Fibroblast of skin of right biceps (primary cell): Measurements from ENCODE around the gene SLAMF7.

Experiments used
- DNase-seq: peaks from one replicate; pipeline ENCODE4 v3.0.0-alpha.2; 2013

SLAMF7 gene

DNA sequence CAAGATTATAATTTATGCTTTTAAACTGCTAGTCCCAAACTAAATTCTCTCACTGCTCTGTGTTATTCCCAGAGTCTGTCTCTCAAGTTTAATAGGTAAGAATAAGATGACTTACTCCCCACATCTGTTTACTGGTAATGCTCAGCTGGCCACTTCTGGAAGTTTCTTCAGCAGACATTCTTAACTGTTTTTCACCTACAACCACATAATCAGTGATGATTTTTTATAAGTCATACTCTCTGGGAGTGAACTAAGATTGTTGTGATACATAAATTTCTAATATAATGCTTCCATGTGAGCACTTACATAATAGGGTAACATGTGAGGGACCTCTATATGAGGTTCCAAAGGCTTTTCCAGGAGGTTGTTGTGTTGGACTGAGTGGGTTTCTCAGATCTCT is 8.7 kb downstream of the SLAMF7 start:
- DNase-seq: no peak

DNA sequence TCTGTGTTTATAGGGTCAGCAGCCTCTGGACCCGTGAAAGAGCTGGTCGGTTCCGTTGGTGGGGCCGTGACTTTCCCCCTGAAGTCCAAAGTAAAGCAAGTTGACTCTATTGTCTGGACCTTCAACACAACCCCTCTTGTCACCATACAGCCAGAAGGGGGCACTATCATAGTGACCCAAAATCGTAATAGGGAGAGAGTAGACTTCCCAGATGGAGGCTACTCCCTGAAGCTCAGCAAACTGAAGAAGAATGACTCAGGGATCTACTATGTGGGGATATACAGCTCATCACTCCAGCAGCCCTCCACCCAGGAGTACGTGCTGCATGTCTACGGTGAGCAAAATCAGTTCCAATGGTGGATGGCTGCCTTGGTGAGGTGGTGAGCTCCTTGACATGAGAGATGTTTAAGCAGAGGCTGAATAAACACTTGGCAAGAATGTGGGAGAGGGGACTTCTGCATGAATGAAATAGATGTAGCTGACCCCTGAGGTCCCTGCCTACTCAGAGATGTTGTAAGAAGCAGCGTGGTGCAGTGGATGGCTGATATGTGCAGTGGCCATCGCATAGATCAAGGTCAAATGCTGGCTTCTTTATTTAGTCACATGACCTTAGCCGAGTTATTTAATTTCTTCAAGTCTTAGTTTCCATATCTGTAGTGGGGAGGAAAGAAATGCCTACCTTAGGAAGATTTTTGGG is 9.3 kb downstream of the SLAMF7 start:
- peak; percentile 30 for DNase-seq

DNA sequence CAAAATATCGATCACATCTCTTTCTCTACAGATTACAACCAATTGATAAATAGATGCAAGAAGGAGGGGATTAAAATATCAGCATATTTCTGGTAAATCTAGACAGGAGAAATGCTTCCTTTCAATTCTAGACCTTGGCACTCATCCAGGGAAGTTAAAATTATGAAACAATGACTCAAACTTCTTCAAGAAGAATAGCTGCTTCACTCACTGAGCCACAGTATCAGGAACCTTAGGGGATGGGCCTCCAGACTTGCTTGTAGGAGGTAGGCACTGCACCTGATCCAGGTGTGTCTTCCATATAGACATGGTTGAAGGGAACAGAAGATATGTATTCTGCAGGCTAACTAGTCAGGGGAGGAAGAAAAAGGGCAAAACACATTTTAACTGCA is 9.8 kb downstream of the SLAMF7 start:
- peak; percentile 3 for DNase-seq

DNA sequence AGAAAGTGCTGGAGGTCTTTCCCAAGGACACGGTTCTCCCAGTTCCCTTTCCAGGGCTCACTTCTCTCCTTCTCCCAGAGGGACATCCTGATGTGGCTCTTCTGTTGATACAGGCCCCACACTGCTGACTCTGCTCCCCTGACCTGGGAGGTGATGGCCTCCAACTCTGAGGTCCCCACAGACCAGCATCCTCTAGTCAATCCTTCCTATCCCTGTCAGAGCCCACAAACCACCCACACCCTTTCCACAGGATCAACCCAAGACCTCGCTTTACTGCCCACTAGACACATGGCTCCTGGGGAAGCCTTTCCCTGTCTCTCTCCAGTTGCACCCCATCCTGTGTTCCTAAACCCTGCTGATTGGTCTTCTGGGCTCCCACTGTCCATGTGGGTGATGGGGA is 11.6 kb downstream of the SLAMF7 start:
- DNase-seq: no peak

DNA sequence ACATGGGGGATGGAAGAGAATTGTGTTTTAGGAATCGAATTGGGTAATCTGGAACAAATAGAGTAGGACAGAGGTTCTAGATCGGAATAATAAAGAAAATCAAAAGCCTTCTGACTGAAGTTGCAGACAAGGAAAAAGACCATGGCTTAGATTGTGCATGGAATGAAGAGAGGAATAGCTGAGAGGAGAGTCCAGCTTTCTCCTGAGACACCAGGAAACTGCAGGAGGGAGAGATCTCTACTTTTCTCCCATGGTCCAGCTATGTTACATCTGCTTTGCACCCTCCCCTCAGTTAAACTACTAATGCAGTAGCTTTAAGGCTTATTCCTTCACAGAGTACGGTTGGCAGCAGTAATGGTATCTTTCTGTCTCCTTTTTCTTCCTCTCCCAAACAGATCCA is 13.4 kb downstream of the SLAMF7 start:
- no peak for DNase-seq

DNA sequence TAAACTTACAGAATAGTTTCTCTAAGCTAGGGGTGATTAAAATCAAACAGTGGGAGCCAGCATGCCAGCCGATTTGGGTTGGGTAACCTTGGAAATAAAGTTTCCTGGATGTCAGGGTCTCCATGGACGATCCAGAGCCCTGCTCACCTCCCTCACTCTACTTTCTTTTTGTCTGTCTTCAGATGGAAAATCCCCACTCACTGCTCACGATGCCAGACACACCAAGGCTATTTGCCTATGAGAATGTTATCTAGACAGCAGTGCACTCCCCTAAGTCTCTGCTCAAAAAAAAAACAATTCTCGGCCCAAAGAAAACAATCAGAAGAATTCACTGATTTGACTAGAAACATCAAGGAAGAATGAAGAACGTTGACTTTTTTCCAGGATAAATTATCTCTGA is 13.9 kb downstream of the SLAMF7 start:
- no peak for DNase-seq

DNA sequence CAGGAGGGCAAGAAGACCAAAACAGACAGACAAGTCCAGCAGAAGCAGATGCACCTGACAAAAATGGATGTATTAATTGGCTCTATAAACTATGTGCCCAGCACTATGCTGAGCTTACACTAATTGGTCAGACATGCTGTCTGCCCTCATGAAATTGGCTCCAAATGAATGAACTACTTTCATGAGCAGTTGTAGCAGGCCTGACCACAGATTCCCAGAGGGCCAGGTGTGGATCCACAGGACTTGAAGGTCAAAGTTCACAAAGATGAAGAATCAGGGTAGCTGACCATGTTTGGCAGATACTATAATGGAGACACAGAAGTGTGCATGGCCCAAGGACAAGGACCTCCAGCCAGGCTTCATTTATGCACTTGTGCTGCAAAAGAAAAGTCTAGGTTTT is 14.5 kb downstream of the SLAMF7 start:
- no peak for DNase-seq

DNA sequence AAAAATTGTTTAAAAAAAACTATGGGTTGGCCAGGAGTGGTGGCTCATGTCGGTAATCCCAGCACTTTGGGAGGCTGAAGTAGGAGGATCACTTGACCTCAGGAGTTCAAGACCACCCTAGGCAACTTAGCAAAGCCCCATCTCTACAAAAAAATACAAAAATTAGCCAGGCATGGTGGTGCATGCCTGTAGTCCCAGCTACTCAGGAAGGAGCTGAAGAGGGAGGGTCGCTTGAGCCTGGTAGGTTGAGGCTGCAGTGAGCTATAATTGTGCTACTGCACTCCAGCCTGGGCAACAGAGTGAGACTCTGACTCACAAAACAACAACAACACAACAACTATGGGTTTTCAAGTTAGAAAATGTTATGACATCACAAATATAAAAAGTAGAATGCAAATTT is 16.4 kb downstream of the SLAMF7 start:
- DNase-seq: no peak

DNA sequence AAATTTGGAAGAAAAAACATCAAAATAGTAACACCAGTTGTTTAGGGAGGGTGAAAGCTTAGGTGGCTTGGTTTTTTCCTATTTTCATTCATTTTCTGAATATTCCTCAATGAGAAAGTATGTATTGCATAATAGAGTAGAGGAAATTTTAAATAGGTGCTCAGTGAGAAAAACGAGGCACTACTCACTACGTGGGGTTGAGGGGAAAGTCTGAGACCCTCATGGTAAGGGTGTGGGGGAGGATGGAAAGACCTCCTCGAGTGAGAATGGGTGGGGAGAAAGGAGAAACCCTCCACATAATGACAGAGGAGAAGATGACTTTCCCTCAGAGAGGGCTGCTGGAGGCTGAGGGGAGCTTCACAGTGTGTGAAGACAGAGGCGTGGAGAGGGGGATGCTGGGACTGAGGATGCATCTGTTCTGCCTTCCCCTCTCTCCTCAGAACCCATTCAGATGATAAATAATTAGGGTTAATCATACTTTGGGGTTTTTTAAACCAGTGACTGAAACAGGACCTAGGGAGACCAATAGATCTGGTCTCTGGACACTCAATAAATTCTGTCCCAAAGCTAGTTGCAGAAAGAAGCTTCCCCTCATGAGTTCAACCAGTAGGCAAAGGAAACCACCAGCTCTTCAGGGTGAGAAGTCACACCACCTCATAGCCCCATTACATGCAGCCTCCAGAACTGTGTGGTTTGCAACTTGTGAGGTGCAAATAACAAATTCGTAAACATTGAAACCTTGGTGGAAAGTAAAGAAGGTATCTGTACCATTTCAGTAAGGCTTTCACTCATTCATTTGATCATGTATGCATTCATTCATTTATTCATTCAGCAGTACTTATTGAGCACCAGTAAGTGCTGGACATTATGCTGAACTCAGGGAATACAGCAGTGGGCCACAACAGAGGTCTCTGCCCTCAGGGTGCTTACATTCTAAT is 17.1 kb downstream of the SLAMF7 start:
- DNase-seq: no peak

DNA sequence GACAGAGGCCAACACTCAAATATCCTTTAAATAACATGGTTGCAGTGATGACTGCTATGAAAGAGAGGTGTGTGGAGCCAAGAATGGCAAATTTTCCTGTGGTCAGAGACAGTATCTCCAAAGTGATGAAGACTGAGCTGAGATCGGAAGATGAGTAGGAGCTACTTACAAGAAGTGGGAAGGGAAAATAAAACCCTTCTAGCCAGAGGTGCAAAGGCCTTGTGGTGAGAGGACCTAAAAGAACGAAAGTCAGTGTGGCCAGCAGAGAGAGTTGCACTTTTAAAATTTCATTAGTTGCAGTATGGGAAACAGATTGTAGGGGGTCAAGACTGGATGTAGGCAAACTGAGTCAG is 17.8 kb downstream of the SLAMF7 start:
- no peak for DNase-seq

DNA sequence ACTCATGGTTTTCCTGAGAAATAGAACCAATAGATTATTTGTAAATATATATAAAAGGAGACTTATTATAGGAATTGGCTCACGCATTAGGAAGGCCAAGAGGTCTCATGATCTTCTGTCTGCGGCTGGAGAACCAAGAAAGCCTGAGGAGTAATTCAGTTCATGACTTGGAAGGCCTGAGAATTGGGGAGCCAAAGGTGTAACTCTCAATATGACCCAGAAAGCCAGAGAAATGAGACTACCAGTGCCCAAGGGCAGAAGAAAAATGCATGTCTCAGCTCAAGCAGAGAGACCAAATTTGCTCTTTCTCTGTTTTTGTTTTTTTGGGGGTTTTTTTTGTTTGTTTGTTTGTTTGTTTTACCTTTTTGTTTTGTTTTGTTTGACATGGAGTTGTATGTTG is 19.5 kb downstream of the SLAMF7 start:
- no peak for DNase-seq

DNA sequence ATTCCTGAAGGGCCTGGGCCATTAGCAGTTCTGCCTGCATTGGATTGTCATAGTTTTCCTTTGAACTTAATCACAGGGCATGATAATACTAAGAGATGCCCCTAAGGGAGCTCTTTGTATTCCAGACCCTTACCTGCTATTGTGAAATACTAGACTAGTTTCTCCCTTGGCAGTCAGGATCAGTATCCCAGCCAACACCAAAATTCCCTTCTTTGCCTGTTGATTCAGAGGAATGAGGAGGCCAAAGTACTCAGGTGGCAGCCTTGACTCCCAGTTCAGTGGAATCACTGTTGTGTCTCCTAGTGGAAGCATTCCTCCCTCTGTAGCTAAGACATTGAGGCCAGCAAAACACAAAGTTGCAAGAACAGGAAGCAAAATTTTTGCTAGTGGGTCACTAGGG is 20.7 kb downstream of the SLAMF7 start:
- no peak for DNase-seq

DNA sequence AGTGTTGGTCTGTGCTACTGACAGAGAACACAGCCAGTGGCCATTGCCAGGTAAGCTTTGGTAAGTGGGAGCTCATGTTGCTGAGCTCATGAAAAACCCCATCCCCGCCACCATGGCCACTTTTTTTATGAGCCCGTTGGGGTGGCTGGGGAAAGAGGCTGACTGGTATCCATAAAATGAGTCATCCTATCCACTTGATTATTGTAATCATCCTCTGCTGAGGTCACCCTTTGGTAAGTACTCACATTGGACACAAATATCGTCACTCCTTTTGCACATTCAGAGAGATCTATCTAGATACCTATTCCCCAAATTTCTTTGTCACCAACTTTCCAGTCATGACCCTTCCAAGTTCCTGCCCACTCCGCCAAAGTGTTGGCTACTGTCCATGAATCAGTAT is 22.0 kb downstream of the SLAMF7 start:
- DNase-seq: no peak

DNA sequence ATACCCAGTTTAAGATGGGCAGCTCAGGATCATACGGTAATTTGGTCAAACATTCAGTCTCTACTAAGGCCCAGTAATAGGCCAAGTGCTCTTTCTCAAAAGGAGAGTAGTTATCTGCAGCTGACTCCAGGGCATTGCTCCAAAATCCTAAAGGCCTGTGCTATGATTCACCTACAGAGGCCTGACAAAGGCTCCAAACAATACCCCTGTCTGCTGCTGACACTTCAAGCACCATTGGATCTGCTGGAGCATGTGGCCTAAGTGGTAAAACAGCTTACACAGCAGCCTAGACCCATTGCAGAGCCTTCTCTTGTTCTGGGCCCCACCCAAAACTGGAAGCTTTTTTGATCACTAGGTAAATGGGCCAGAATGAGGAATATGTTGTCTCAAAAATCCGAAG is 22.8 kb downstream of the SLAMF7 start:
- no peak for DNase-seq

DNA sequence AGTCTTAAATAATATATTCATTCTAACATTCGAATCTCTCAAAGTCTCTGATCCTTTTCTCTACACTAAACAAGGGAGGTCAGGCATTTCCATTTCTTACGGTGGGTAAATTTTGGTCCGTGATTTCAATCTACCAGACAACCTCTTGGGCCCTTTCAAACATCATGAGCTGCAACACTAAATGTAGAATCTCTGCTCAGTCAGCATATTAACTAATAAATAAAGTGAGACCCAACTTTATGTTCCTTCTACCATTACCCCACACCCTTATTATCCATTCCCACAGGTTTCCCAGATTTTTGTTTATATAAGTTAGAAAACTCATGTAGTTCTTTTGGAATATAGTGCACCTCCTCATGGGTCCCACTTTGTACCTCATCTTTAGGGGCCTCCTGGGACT is 24.9 kb downstream of the SLAMF7 start:
- DNase-seq: no peak

DNA sequence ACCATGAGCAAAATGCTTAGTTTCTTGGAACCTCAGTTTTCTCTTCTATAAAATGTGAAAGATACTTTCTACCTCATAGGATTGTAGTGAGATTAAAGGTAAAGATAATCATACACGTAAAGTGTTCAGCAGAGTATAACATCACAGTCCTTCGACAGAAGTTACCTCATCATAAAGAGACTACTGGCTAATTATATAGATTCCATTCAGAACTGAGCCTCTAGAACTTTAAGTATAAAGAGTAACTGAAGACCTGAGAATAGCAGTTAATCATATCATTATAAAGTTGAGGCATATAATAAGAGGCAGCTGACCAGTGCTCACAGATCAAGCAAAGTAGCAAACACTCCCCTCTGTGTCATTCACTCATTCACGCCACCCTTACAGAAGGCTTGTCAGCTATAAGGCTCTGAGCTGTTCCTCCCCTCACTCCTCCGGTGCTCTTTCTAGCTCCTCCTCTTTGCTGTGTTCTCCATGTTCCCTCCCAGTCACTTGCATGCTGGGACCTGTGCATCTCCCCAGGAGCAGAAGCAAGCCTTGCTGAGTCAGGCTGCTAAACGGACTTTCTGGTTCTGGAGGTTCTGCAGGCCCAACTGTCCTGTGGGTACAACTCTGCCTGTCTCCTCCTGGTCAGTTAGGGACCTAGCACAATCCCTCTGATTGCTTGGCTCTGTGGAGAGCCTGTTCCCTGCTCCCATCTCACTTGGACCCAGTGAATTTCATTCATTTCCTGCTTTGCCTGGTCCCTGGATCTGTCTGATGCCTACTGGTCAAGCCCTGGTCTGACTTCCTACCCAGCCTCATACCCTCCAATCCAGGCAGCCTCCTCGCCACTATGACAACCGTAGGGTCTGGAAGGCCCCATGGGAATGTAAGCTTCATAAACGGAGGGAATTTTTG is 28.6 kb downstream of the SLAMF7 start:
- DNase-seq: no peak

DNA sequence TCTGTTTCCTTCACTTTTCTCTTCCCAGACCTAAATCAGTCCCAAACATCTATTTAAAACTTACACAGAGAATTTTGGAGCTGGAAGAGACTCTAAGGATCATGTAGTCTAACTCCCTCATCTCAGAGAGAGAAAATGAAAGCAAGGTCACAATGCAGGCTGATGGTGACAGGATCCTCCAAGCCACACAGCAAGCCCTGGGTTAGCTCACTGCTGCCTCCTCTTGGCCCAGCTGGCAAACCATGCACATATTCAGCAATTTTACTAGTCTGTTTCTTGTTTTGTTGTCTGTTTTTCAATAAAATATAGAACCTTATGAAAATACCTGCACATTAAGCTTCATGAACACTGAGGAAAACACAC is 29.2 kb downstream of the SLAMF7 start:
- DNase-seq: no peak

DNA sequence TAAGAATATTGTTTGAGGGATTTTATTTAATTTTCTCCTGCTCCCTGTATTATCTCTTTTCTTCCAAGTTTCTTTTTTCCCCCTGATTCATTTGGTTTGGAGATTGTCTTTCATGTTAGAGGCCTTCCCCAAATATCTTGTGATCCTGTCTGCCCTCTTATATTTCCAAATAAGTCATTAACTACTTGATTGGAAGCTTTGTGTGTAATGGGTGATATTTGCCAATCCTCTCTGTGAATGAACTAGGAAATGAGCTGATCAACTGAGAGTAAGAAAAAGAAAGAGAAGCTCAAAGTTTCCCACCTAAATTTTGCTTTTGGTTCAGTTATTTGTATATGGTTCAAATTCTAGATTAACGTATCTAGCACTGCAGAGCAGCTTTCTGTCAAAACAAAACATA is 33.3 kb downstream of the SLAMF7 start:
- no peak for DNase-seq

DNA sequence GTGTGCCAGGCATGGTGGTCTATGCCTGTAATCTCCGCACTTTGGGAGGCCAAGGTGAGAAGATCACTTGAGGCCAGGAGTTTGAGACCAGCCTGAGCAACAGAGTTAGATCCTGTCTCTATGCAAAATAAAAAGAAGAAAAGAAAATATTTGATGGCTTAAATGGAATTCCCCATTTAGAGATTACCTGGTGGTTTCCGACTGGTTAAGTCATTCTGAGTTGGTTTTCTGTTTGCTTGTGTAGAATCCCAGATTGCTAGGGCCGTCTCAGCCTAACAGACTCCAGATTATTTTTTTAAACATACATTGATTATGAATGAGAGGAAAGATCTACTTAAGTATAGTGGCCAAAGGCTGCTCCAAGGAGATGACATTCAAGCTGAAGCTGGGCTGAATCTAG is 34.0 kb downstream of the SLAMF7 start:
- no peak for DNase-seq

DNA sequence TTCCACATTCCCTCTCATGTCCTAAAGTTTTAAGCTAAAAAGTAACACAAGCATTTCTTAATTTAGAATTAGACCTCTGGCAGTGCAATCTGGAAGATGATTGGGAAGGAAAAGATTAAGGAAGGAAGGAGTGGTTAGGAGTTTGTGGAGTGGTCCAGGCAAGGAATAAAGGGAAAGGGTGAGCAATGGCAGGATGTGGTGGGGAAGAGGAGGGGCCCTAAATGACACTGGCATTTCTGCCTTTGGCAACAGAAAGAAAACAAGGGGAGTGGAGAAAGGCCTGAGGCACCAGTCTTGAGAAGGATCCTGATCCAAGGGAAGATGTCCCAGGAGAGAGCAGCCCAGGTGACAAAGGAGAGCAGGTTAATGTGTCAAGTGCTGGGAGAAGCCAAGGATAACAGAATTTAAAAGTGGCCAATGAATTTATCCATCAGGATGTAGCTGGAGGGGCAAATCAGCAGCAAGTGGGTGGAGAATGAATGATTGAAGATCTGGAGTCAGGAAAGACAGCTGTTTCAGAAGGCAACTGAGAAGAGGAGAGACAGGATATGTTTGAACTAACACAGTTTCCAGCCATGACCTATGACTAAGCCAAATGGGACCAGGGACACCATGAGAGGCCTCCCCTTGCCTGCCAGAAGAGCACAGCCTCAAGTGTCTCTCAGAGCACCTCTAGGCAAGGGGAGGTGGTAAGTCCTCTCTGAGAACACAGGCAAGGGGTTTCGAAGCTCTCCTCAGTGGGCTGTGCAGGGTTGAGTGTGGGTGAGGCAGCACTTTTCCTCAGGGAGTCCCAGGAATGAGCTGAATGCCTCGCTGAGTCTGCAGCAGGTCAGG is 36.1 kb downstream of the SLAMF7 start:
- no peak for DNase-seq

DNA sequence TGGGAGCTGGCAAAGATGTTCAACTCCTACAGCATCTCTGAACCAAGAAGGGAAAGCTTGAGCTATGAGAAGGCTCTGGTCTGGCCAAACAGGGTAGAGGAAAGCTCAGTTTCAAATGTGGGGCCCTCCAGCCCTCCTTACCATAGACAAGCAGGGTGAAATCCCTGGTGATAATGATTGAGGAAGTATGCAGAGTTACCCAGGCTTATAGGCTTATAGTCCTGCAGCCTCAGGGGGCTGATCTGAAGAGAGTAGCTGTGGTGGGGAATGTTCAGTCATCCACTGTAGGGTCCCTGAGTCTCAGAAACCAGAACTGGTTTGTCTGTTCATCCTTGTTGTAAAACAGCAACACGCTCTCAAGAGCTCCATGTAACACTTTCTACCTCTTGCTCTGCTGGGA is 37.1 kb downstream of the SLAMF7 start:
- DNase-seq: no peak

DNA sequence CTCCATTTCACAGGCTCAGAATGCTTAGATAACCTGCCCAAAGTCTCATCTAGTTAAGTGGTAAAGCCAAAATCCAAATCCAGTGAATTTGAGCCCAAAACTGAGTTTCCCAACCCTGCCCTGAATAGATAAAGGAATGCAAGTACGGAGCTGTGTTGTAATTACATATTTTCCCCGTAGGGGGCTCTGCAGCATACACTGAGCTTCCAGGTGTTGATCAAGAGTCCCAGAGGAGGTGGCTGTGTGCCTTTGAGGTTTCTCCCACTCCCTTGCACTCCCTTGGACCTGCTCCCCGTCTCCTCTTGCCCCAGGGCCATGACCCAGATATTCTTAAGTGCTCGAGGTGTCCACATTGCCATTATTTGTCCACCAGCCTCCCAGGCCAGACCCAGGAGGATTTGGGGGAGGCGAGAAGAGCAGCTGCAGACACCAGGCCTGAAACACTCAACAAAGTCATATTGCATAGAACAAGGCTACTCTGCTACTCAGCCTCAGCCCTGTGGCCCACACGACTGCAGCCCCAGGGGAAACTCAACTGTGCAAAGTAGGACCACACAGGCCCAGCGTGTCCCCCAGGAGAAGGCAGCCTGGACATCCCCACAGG is 38.5 kb downstream of the SLAMF7 start:
- peak; percentile 3 for DNase-seq
